Urinary bladder (tissue), 4 donors: ENCODE results near the gene RBM23. TPM values are rescaled to one million over a fixed set of nuclear protein-coding genes. Genes with fewer than 3 reads are reported as not detected.
A peak's percentile ranks its signal among the peaks of the same experiment; 100 is the strongest.

Source experiments
- DNase-seq: peaks from one replicate; pipeline ENCODE4 v3.0.0-alpha.2; 2015; ENCODE audit errors: extremely low spot score
- H3K27ac ChIP-seq: one replicate; pipeline ENCODE4 v1.5.1; 2013; ENCODE audit warnings: low read depth, mild to moderate bottlenecking, moderate library complexity
- H3K36me3 ChIP-seq: one replicate; pipeline ENCODE4 v1.6.1; 2013; ENCODE audit warnings: mild to moderate bottlenecking, moderate library complexity; ENCODE audit not compliant: insufficient read depth
- H3K4me1 ChIP-seq: one replicate; pipeline ENCODE4 v1.6.1; 2013; ENCODE audit warnings: mild to moderate bottlenecking, moderate library complexity; ENCODE audit not compliant: insufficient read depth
- H3K4me3 ChIP-seq: one replicate; pipeline ENCODE4 v1.5.1; 2013; ENCODE audit warnings: low read depth, low read length
- WGBS: extraction: QIAGEN DNeasy Blood & Tissue Kit; methylation state at CpG from one replicate; pipeline ENCODE4 v1.1.7; 2013; 5-methylcytosine and 5-hydroxymethylcytosine counted together
- polyA plus RNA-seq: library from polyadenylated mRNA; stranded (reverse); fragments of 200-250 nt; gene quantifications from one replicate; pipeline ENCODE4 v1.2.3, GENCODE V29; 2013
- total RNA-seq: library from RNA; depleted of rRNA; stranded (reverse); fragments of >200 nt; gene quantifications from one replicate; pipeline ENCODE4 v1.2.3, GENCODE V29; 2014
- donor health status: healthy with polysubstance abuse.
- donor health status: healthy.

The RBM23 gene
- total and polyA plus RNA-seq, 2 donors = 65.0 to 101 TPM

DNA sequence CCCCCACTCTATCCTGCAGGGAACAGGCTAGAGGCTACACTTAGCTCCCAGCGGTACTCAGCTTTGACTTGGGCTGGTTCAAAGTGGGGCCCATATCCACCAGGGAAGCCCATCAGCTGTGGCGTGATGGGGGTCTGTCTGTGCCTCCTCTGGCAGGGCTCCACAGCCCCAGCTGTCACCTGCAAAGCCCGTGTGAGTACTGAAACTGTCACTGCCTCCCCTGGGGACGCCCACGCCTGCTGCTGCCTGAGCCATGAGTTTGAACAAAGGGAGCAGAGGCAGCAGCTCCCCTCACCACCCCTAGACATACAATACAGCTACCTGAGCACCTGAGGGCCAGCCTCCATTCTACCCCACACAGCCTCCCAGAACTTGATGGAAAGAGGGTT, 31.0 kb downstream of the RBM23 start:
- no peak overlapping the region for H3K27ac ChIP-seq
- H3K4me3 ChIP-seq = no peak overlapping the region
- peaks cover 2% of the 10 kb centered on the region for H3K4me1 ChIP-seq
- WGBS = 80% methylated on average over 5 of the region's 5 CpGs
- no peak for DNase-seq
- H3K36me3 ChIP-seq = no peaks in the 10 kb centered on the region

- H3K36me3 ChIP-seq = no peaks in the 10 kb centered on the region
- peak; percentile 90 for DNase-seq
- H3K4me3 ChIP-seq = peak overlapping the region; percentile 57
- WGBS = 26% methylated on average over 11 of the region's 11 CpGs
- H3K27ac ChIP-seq = no peak overlapping the region
- H3K4me1 ChIP-seq = peaks cover 2% of the 10 kb centered on the region
Measured at GRCh38 chr14:22887260-22887989, 31.5 kb downstream of the RBM23 start.

GRCh38 chr14:22886500-22887259, 32.3 kb downstream of the RBM23 start:
- DNase-seq = no peak
- Histone ChIP-seq H3K27ac (no peak overlapping the region), H3K4me1 (peaks cover 2% of the 10 kb centered on the region), H3K4me3 (peak overlapping the region; percentile 57), H3K36me3 (no peaks in the 10 kb centered on the region)
- 3% methylated on average over 77 of the region's 77 CpGs for WGBS

DNA sequence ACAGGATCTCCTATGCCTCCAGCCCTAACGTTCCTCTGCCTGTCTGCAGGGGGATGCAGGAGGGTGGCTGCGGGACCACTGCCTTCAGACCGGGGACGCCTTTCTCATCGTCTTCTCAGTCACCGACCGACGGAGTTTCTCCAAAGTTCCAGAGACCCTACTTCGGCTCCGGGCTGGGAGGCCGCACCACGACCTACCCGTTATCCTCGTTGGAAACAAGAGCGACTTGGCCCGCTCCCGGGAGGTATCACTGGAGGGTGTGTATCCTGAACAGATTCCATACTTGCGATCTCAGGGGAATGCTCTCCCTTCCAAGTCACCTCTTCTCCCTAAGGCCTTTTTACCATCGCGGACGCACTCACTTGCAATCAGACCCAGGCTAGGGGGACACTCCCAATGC, 33.0 kb downstream of the RBM23 start:
- Histone ChIP-seq H3K36me3 (no peaks in the 10 kb centered on the region), H3K27ac (no peak overlapping the region), H3K4me3 (no peak overlapping the region), H3K4me1 (peaks cover 2% of the 10 kb centered on the region)
- DNase-seq = no peak
- 89% methylated on average over 21 of the region's 21 CpGs for WGBS

DNA sequence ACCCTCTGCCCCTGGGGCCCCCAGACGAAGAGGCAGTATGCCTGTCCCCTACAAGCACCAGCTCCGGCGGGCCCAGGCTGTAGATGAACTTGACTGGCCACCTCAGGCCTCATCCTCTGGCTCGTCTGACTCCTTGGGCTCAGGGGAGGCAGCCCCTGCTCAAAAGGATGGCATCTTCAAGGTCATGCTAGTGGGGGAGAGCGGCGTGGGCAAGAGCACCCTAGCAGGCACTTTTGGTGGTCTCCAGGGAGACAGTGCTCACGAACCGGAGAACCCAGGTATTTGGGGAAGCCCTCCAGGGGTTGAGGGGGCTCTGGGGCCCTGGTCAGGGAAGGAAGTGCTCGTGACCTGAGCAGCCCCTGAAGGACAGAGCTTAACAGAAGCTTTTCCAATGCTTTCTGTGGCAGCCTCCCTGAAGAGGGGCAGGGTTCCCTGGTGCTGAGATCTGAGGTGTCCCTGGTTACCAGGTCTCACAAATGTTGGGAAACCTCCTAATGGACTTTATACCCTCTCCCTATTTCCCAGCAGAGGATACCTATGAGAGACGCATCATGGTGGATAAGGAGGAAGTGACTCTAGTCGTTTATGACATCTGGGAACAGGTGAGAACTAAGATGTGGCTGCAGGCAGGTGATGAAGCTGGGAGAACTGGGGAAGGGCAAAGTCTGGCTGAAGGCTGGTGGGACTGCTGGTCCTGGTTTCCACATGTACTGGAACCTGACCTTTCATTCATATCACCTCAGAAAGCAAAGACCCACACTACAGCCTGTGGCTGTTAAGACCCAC, 34.0 kb downstream of the RBM23 start:
- WGBS = 91% methylated on average over 11 of the region's 11 CpGs
- H3K4me1 ChIP-seq = peaks cover 2% of the 10 kb centered on the region

DNA sequence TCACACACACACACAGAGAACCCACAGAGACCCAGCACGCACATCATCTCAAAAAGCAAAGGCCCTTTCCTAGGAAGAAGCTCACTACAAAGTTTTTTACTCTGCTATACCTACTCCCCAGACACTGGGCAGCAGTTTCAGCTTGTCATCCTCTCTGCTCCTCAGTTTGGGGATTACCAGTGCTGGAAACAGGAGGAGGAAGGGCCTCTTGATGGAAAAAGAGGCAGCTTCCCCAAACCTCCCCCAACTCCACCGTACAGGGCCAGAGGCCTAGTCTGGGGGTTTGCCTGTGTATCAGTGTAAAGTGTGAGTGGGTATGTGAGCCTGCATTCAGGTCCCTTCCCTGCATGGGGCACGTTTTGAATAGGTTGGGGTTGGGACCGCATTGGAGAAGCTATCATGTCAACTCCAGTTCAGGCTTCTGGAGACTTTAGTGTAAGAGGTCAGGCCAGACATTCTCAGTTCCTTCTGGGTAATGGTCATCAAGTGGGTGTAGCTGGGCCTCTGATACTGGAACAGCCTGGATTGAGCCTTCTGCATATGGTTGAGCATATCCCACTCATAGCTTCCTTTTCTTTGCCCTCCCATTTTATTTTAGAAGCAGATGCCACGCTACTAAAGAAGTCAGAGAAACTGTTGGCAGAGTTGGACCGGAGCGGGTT, 34.7 kb downstream of the RBM23 start:
- Histone ChIP-seq H3K36me3 (no peaks in the 10 kb centered on the region), H3K4me1 (peaks cover 2% of the 10 kb centered on the region), H3K4me3 (no peak overlapping the region), H3K27ac (no peak overlapping the region)
- WGBS = 84% methylated on average over 7 of the region's 7 CpGs
- DNase-seq = no peak

More for the DNA sequence above, 34.0 kb downstream of the RBM23 start:
- Histone ChIP-seq H3K36me3 (no peaks in the 10 kb centered on the region), H3K4me3 (no peak overlapping the region), H3K27ac (no peak overlapping the region)
- DNase-seq = no peak

GRCh38 chr14:22883173-22883976, 35.6 kb downstream of the RBM23 start, which contains the start of gene REM2:
TSS of gene REM2 (plus strand) at chr14:22883222. CDS start at chr14:22883288, 66 bp downstream.
- no peak within 1 kb of the TSS for H3K27ac ChIP-seq
- DNase-seq = no peak
- H3K4me3 ChIP-seq = no peak within 1 kb of the TSS
- peaks cover 2% of the 10 kb centered on the region for H3K4me1 ChIP-seq
- WGBS = 27% methylated on average over 15 of the region's 15 CpGs
- no peaks in the 10 kb centered on the region for H3K36me3 ChIP-seq

GRCh38 chr14:22882529-22883172, 36.3 kb downstream of the RBM23 start:
- no peak for DNase-seq
- Histone ChIP-seq H3K4me1 (peaks cover 2% of the 10 kb centered on the region), H3K36me3 (no peaks in the 10 kb centered on the region), H3K27ac (no peak overlapping the region), H3K4me3 (no peak overlapping the region)
- WGBS = 28% methylated on average over 6 of the region's 6 CpGs

GRCh38 chr14:22882064-22882463, 36.9 kb downstream of the RBM23 start:
- 28% methylated on average over 7 of the region's 7 CpGs for WGBS
- H3K27ac ChIP-seq = no peak overlapping the region
- H3K4me3 ChIP-seq = no peak overlapping the region
- DNase-seq = no peak
- peaks cover 2% of the 10 kb centered on the region for H3K36me3 ChIP-seq
- H3K4me1 ChIP-seq = peaks cover 2% of the 10 kb centered on the region

GRCh38 chr14:22878271-22879246, 40.4 kb downstream of the RBM23 start:
- Histone ChIP-seq H3K27ac (no peak overlapping the region), H3K36me3 (peaks cover 4% of the 10 kb centered on the region), H3K4me3 (no peak overlapping the region), H3K4me1 (peaks cover 2% of the 10 kb centered on the region)
- no peak for DNase-seq
- 79% methylated on average over 8 of the region's 8 CpGs for WGBS

- Histone ChIP-seq H3K36me3 (peaks cover 4% of the 10 kb centered on the region), H3K4me1 (peaks cover 3% of the 10 kb centered on the region), H3K4me3 (no peak overlapping the region), H3K27ac (no peak overlapping the region)
- no peak for DNase-seq
- 92% methylated on average over 22 of the region's 22 CpGs for WGBS
Measured at GRCh38 chr14:22877000-22877501, 41.9 kb downstream of the RBM23 start.
